K562 (cell line): ENCODE results near the gene HOXB6. TPM values are rescaled to one million over a fixed set of nuclear protein-coding genes. Genes with fewer than 3 reads are reported as not detected.

Experiments used
- ATAC-seq: fragments of 200-7000 bp; cut with Tn5 transposase; 3 replicates; pipeline ENCODE4 v1.9.1; 2020; ENCODE audit warnings: moderate library complexity
- BruUV-seq: library from RNA; stranded (reverse); fragments of 400-500 nt; replicated peaks from 2 replicates; lab custom pipeline; 2021; lab: Mats Ljungman, UMichigan
- CTCF ChIA-PET: fragments of 300-600 bp; formaldehyde crosslinking; extraction: SDS; loops from one replicate; lab custom pipeline; 2021; ENCODE audit warnings: low intra/inter-chr PET ratio; lab: Yijun Ruan, JAX
- POLR2A ChIA-PET: fragments of 300-600, 350-650 bp; sonication (Branson Sonifier 250); formaldehyde crosslinking; extraction: SDS; loops from one replicate; lab custom pipeline; 2021; ENCODE audit warnings: antibody characterized with exemption, inconsistent platforms; lab: Yijun Ruan, JAX
- DNase-seq, 4 experiments: peaks; one replicate each; pipeline versions ENCODE4 v3.0.0 to v3.0.0-alpha.2; 2011 to 2018; ENCODE audit warnings: low spot score in 3 of 4, mixed read lengths in 3 of 4; ENCODE audit errors: extremely low read depth in 1 of 4
- FAIRE-seq: peaks from 2 replicates; lab custom pipeline; 2011; peaks lifted over from hg19 to GRCh38; lab: Jason Lieb, UNC
- H2AFZ ChIP-seq: 2 replicates; pipeline ENCODE4 v1.6.0; 2011; ENCODE audit warnings: low read depth, low read length, control low read depth, inconsistent platforms
- H3K27ac ChIP-seq: fragments of 200-600 bp; 3 replicates; pipeline ENCODE4 v1.8.0; 2011; ENCODE audit warnings: low read depth, mild to moderate bottlenecking, control low read depth, inconsistent platforms, low read length, moderate library complexity, mixed read lengths; ENCODE audit errors: extremely low read depth
- H3K27me3 ChIP-seq, 2 experiments: fragments of 300-600 bp in 1 of 2; 2 replicates in 1 of 2; 3 replicates in 1 of 2; pipeline versions ENCODE4 v1.6.0 to v1.8.0; 2011; ENCODE audit warnings: inconsistent platforms in 2 of 2, low read length in 2 of 2, mild to moderate bottlenecking in 1 of 2, mixed read lengths in 1 of 2, moderate library complexity in 1 of 2; ENCODE audit not compliant: control insufficient read depth in 2 of 2, insufficient read depth in 2 of 2
- H3K36me3 ChIP-seq: fragments of 300-600 bp; 3 replicates; pipeline ENCODE4 v1.8.0; 2011; ENCODE audit warnings: mild to moderate bottlenecking, low read length, inconsistent platforms; ENCODE audit not compliant: control insufficient read depth, insufficient read depth
- H3K4me1 ChIP-seq, 2 experiments: fragments of 200-600 bp in 1 of 2; replicated peaks in 1 of 2; 2 replicates in 1 of 2; 3 replicates in 1 of 2; pipeline versions ENCODE4 v1.5.1 to v1.8.0; 2011; ENCODE audit warnings: inconsistent platforms in 2 of 2, low read length in 2 of 2, mild to moderate bottlenecking in 1 of 2, mixed read lengths in 1 of 2, moderate library complexity in 1 of 2; ENCODE audit not compliant: control insufficient read depth in 2 of 2, insufficient read depth in 2 of 2
- H3K4me2 ChIP-seq: 2 replicates; pipeline ENCODE4 v1.6.1; 2011; ENCODE audit warnings: low read length, control low read depth, inconsistent platforms, mixed read lengths; ENCODE audit not compliant: insufficient read depth
- H3K4me3 ChIP-seq: fragments of 200-600 bp; sonication (generic), shearing (Covaris generic); 2 replicates; pipeline ENCODE4 v1.5.1; 2016; ENCODE audit warnings: control low read depth, inconsistent platforms
- H3K79me2 ChIP-seq: fragments of 200-600 bp; 3 replicates; pipeline ENCODE4 v1.8.0; 2011; ENCODE audit warnings: low read length, inconsistent platforms; ENCODE audit not compliant: control insufficient read depth, insufficient read depth
- H3K9ac ChIP-seq, 2 experiments: 2 replicates each; pipeline versions ENCODE4 v1.6.0 to v1.6.1; 2011; ENCODE audit warnings: low read depth in 2 of 2, low read length in 2 of 2, control low read depth in 1 of 2, inconsistent platforms in 1 of 2, mild to moderate bottlenecking in 1 of 2, mixed read lengths in 1 of 2; ENCODE audit not compliant: insufficient read depth in 1 of 2
- H3K9me1 ChIP-seq: one replicate; pipeline ENCODE4 v1.6.0; 2011; ENCODE audit warnings: inconsistent platforms, mild to moderate bottlenecking, low read length, moderate library complexity; ENCODE audit not compliant: control insufficient read depth, insufficient read depth
- H3K9me3 ChIP-seq: replicated peaks from 2 replicates; pipeline ENCODE4 v1.5.1; 2011; ENCODE audit warnings: low read depth, low read length, inconsistent platforms; ENCODE audit not compliant: control insufficient read depth, insufficient read depth
- H4K20me1 ChIP-seq: replicated peaks from 2 replicates; pipeline ENCODE4 v1.6.1; 2011; ENCODE audit warnings: low read length, inconsistent platforms, mixed read lengths; ENCODE audit not compliant: control insufficient read depth, insufficient read depth
- CTBP1 ChIP-seq: fragments of 450-650 bp; IDR thresholded peaks from 2 replicates; pipeline ENCODE4 v1.6.1; 2016; ENCODE audit warnings: borderline replicate concordance
- DACH1 ChIP-seq: fragments of 450-650 bp; IDR thresholded peaks from 2 replicates; pipeline ENCODE4 v1.6.1; 2018; ENCODE audit not compliant: partially characterized antibody
- FOXP1 ChIP-seq: sonication (generic); formaldehyde crosslinking; IDR thresholded peaks from 2 replicates; pipeline ENCODE4 v1.8.0; 2022; ENCODE audit warnings: mild to moderate bottlenecking, missing genetic modification reagents
- HSF4 ChIP-seq: fragments of 250-450 bp; sonication (Bioruptor Pico); IDR thresholded peaks from 2 replicates; pipeline ENCODE4 v2.1.2; 2022; ENCODE audit warnings: mild to moderate bottlenecking, moderate library complexity, borderline replicate concordance
- KAT8 ChIP-seq: fragments of 450-650 bp; IDR thresholded peaks from 2 replicates; pipeline ENCODE4 v1.6.1; 2016; ENCODE audit warnings: low read depth, mild to moderate bottlenecking
- KLF1 ChIP-seq: fragments of 450-650 bp; IDR thresholded peaks from 2 replicates; pipeline ENCODE4 v1.6.1; 2016; ENCODE audit warnings: missing genetic modification characterization, missing compliant biosample characterization
- MIER1 ChIP-seq: fragments of 450-650 bp; IDR thresholded peaks from 2 replicates; pipeline ENCODE4 v1.6.1; 2016; ENCODE audit warnings: antibody characterized with exemption, mild to moderate bottlenecking, low read depth
- PTBP1 ChIP-seq: fragments of 200-400 bp; formaldehyde crosslinking; IDR thresholded peaks from 2 replicates; pipeline ENCODE4 v1.6.1; 2017; ENCODE audit warnings: low read depth, low read length
- PURB ChIP-seq: sonication (generic); formaldehyde crosslinking; IDR thresholded peaks from 2 replicates; pipeline ENCODE4 v1.9.0; 2021; ENCODE audit warnings: low read depth, mild to moderate bottlenecking, missing genetic modification reagents
- SMARCE1 ChIP-seq: fragments of 450-650 bp; IDR thresholded peaks from 2 replicates; pipeline ENCODE4 v1.7.1; 2016; ENCODE audit warnings: mild to moderate bottlenecking
- XRCC3 ChIP-seq: fragments of 450-650 bp; IDR thresholded peaks from 2 replicates; pipeline ENCODE4 v1.6.1; 2017; ENCODE audit warnings: mild to moderate bottlenecking, moderate library complexity
- ZBTB40 ChIP-seq, 2 experiments: fragments of 450-650 bp in 1 of 2; sonication (generic) in 1 of 2; formaldehyde crosslinking in 1 of 2; IDR thresholded peaks; 2 replicates each; pipeline versions ENCODE4 v1.7.1 to v1.9.0; 2016 to 2022; ENCODE audit warnings: inconsistent platforms in 1 of 2, mild to moderate bottlenecking in 1 of 2, missing genetic modification reagents in 1 of 2
- WGBS: fragments of 100-300 bp; shearing (Covaris generic); methylation state at CpG from one replicate; pipeline ENCODE4 v1.1.6; 2016; ENCODE audit warnings: low coverage, mixed read lengths; ENCODE audit not compliant: insufficient coverage; ENCODE audit errors: missing lambda C conversion rate; 5-methylcytosine and 5-hydroxymethylcytosine counted together
- in situ Hi-C: fragments of 300-500 bp; cut with MboI; formaldehyde crosslinking; loops from 4 replicates; pipeline ENCODE4 v1.15.0; 2018; ENCODE audit warnings: inconsistent platforms, mixed read lengths
- intact Hi-C: fragments of 100-400 bp; cut with micrococcal nuclease; formaldehyde crosslinking; loops from 2 replicates; pipeline ENCODE4 v1.14.2; 2022
- polyA plus RNA-seq, 8 experiments: library from polyadenylated mRNA; depleted of rRNA in 4 of 8; stranded (reverse) in 5 of 8; unstranded in 3 of 8; fragments of >200 nt; fragmentation: Nextera tagmentation in 2 of 8; fragmentation: Illumina TruSeq in 1 of 8; extraction: Ambion mirVana in 2 of 8; extraction: Trizol in 1 of 8; gene quantifications; 2 replicates each; pipeline versions ENCODE4 v1.2.1 to v1.2.3, GENCODE V29; 2011 to 2014; ENCODE audit warnings: inconsistent platforms in 1 of 8, missing spikeins in 1 of 8
- total RNA-seq, 7 experiments: library from RNA; depleted of rRNA in 6 of 7; stranded (reverse); fragments of >200 nt in 6 of 7; fragmentation: Illumina TruSeq in 2 of 7; extraction: Trizol in 2 of 7; gene quantifications; 2 replicates each; pipeline versions ENCODE4 v1.2.1 to v1.2.3, GENCODE V29; 2011 to 2021; ENCODE audit warnings: low replicate concordance in 1 of 7

The HOXB6 gene
- total and polyA plus RNA-seq, 9 of the 15 experiments (the other 6 are each of a cell fraction or from before 2014, with no cell fraction given), result 1.2 to 14.8 (median 4.9) TPM

- Histone ChIP-seq H3K36me3 (no peaks in the 10 kb centered on the region), H3K79me2 (peaks cover 59% of the 10 kb centered on the region), H3K27me3 (no peaks in the 10 kb centered on the region), H3K9me1 (no peaks in the 10 kb centered on the region), H3K9me3 (no peaks in the 10 kb centered on the region), H3K4me3 (no peak overlapping the region), H3K9ac (peak overlapping the region in 1 of 2 experiments; percentile 35; a peak in 2 of 4 replicates), H4K20me1 (no peaks in the 10 kb centered on the region), H3K4me1 (peaks cover 38 to 47% of the 10 kb centered on the region in 2 experiments), H3K4me2 (peak overlapping the region; percentile 90; the same call in 1 of the 2 replicates), H2AFZ (peak overlapping the region; percentile 35; the same call in 1 of the 2 replicates), H3K27ac (peak overlapping the region; percentile 95)
- intact Hi-C loops (no loop called here), in situ Hi-C loops (no loop called here)
- ChIA-PET POLR2A (interaction anchor here (2.4 kb wide), 1 partner anchor 9 kb away, joined by 12 read pairs; the partner anchor contains the start of gene HOXB5), CTCF (interaction anchor here (0.6 kb wide), 1 partner anchor 223 kb away, joined by 3 read pairs; no protein-coding TSS in a partner anchor)
- BruUV-seq, result no TSS peak
- TF ChIP-seq KAT8 (no peak), XRCC3 (no peak), PTBP1 (no peak), HSF4 (CRISPR knock-in tag) (no peak), ZBTB40 (IDR thresholded peaks at IDR 0.05) (no peak), ZBTB40 (CRISPR knock-in tag; IDR thresholded peaks at IDR 0.05) (no peak), CTBP1 (no peak), MIER1 (no peak), SMARCE1 (no peak), KLF1 (no peak), PURB (CRISPR knock-in tag) (no peak), DACH1 (no peak), FOXP1 (CRISPR knock-in tag) (no peak)
- FAIRE-seq (no peak), DNase-seq (no peak), ATAC-seq (no peak)
- WGBS, result 23% methylated on average over 3 of the region's 3 CpGs
Measured at GRCh38 chr17:48583708-48584222, 21.0 kb downstream of the HOXB6 start.
